Fibroblast of mammary gland (primary cell): ENCODE data around the gene GPR55.

Source experiments
- DNase-seq: peaks from one replicate; pipeline ENCODE4 v3.0.0-alpha.2; 2010; ENCODE audit warnings: low read depth
- H3K4me3 ChIP-seq: 2 replicates; pipeline ENCODE4 v1.5.1; 2011; ENCODE audit warnings: low read depth, mild to moderate bottlenecking, low read length, moderate library complexity; ENCODE audit not compliant: control insufficient read depth
- CTCF ChIP-seq: conservative IDR thresholded peaks from 2 replicates; pipeline ENCODE4 v1.5.1; 2011; ENCODE audit warnings: low read depth, low read length, inconsistent platforms; ENCODE audit not compliant: control insufficient read depth, insufficient read depth

The GPR55 gene

DNA sequence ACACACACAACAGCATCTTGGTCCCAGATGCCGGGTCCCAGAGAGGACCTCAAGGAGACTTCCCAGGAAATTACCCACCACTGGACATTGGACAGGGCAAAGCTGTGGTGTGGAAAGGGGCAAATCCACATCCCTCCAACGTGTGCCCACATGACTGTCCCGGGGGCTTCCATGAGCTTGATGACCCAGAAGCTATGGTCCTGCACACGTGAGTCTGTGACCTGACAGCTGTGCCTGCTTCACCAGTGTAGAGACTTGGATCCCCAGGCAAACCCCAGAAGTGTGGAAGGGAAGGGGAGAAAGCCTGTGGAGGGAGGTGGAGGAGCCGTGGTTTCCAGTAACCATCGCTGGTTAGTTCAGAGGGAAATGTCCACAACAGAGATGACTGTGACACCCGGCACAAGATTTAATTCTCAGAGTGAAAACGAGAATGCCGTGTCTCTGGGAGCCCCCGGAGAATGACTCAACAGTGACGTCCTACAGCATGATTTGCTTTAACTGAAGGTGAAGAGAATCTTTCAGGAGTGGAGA is 19.1 kb upstream of the GPR55 start:
- DNase-seq: no peak
- TF ChIP-seq CTCF: no peak
- H3K4me3 ChIP-seq: no peak overlapping the region

DNA sequence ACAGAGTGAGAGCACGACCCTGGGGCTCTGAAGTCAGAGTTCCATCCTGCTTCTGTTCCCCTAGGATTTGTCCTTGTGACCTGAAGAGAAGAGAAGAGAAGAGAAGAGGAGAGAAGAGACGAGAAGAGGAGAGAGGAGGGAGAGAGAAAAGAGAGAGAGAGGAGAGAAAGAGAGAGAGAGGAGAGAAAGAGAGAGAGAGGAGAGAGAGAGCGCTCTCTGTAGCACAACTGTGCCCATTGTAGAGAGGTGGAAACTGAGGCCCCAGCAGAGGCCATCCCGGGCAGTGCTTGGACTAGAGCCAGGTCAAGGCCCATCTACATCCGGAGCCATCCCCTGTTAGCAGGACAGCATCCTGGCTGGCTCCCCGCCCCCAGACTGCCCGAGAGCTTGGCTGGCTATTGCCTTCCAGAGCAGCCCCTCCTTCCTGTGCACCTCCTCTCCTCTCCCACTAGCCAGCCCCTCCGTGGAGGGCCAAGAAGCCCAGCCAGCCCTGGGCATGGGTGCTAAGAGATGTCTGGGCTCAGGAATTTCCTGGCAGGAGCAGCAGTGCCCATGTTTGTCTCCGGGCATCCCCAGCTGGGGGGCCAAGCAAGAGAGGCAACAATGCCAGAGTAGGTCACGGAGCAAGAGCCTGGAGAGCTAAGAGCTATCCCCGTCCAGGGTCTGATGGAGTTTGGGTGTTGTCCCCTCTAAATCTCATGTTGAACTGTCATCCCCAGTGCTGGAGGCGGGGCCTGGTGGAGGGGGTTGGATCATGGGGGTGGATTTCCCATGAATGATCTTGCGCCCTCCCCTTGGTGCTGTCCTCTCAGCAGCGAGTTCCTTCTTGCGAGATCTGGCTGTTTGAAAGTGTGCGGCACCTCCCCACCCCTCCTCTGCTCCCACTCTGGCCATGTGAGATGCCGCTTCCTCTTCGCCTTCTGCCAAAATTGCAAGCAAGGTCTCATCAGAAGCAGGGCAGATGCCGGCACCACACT is 18.2 kb upstream of the GPR55 start:
- no peak for TF ChIP-seq CTCF
- DNase-seq: peak; percentile 11
- no peak overlapping the region for H3K4me3 ChIP-seq

DNA sequence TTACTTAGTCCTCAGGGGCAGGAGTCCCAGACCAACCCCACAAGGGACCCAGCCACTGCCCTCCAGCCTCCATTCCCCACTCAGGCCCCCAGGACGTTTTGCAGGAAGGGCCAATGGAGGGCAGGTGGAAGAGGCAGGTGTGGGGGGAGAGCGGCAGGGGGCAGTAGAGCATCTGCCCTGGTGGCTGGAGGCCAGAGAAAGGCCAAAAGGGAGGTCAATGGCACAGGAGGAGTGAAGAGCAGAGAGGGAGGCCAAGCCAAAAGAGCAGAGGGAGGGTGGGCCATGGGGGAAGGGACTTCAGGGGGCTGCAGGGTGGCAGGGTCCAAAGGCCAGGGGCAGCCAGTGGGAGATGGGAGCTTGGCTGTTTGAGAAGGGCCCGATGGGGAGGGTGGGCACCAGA is 17.3 kb upstream of the GPR55 start:
- no peak for DNase-seq
- no peak for TF ChIP-seq CTCF
- no peak overlapping the region for H3K4me3 ChIP-seq

GRCh38 chr2:230941202-230942180 is 16.4 kb upstream of the GPR55 start:
- TF ChIP-seq CTCF: no peak
- no peak for DNase-seq
- H3K4me3 ChIP-seq: no peak overlapping the region

DNA sequence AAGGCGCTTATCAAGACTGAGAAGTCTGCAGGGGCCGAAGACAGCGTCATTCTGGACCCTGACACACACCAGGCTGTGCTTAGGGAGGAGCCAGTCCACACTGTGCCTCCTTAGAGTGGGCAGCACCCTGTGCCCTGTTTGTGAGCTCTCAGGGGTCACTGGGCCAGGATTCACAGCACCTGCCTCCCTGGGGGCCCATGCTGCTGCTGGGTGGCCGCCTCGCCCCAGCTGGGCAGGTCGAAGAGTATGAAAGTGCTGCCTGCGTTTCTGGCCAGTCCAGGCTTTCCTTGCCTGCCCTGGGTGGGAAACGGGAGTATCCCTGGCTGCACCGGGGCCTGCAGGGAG is 15.4 kb upstream of the GPR55 start:
- DNase-seq: no peak
- TF ChIP-seq CTCF: no peak
- no peak overlapping the region for H3K4me3 ChIP-seq

DNA sequence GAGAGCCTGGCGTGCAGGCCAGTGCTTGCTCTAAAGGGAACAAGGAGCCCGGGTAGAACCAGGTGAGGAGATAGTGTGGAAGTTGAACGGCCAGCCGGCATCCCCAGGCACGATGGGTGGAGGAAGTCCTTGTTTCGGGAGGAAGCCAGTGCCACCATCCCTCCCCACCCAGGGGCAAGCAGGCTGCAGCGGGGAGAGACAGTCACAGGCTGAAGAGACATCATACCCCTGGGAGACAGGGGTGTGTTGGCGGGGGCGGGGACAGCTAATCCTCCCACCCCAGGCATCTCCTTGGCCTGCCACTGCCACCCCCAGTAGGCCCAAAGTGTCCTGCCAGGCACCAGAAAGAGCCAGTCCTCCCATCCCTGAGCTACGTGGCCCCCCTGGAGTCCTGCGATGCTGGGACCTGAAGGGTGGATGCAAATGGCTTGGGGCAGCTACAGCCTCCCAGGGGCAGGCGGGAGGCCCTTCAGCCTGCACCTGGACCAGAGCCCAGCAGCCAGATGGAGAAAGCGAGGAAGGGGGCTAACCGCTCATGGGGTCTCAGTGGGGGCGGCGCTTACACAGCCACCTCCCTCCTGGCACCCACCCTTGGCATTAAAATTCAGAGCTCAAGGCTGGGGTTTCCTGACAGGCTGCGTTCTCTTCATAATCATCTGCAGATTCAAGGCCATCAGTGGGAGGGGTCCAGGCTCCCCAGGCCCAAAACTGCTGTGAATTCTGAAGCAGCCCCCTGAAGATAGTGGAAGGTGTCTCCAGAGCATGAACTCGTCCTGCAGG is 14.8 kb upstream of the GPR55 start:
- DNase-seq: no peak
- no peak for TF ChIP-seq CTCF
- no peak overlapping the region for H3K4me3 ChIP-seq
